Measurements from ENCODE around the gene PYURF.

PYURF gene

DNA sequence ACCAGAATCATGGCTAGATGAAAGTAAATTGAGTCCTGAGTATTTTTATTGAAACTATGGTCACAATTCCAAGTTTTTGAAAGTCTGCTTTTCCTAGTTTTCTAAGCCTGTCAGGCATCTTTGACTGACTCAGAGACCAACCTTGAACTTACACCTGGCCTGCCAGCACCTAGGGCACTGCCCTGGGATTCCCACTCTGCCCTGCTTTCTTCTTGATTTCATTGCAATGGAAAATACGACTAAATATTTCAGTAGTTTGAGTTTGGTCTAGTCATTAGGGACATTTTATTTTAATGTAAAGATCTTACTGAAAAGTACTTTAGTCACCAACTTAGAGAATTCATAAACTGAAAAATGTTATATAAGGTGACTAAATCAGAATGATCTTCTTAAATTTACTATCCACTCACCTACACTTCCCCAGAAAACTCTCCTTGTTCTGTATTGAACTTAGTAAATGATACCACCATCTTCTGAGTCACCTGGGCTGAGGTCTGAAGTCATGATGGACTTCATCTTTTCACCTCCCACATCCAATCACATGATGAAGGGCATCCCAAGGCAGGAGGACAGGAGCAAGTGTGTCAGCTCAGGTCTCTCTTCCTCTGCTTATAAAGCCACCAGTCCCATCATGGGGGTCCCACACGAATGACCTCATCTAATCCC is 11.6 kb upstream of the PYURF start:
- no peak overlapping the region for H3K4me3 ChIP-seq (ENCODE audit: control insufficient read depth, low read depth, low read length)
- TF ChIP-seq, protein P1, sequence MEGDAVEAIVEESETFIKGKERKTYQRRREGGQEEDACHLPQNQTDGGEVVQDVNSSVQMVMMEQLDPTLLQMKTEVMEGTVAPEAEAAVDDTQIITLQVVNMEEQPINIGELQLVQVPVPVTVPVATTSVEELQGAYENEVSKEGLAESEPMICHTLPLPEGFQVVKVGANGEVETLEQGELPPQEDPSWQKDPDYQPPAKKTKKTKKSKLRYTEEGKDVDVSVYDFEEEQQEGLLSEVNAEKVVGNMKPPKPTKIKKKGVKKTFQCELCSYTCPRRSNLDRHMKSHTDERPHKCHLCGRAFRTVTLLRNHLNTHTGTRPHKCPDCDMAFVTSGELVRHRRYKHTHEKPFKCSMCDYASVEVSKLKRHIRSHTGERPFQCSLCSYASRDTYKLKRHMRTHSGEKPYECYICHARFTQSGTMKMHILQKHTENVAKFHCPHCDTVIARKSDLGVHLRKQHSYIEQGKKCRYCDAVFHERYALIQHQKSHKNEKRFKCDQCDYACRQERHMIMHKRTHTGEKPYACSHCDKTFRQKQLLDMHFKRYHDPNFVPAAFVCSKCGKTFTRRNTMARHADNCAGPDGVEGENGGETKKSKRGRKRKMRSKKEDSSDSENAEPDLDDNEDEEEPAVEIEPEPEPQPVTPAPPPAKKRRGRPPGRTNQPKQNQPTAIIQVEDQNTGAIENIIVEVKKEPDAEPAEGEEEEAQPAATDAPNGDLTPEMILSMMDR (IDR thresholded peaks at IDR 0.05; ENCODE audit: control insufficient read depth, insufficient read depth, low read depth, low read length, missing control alignments) = no peak
- DNase-seq (ENCODE audit: low read depth) = no peak

DNA sequence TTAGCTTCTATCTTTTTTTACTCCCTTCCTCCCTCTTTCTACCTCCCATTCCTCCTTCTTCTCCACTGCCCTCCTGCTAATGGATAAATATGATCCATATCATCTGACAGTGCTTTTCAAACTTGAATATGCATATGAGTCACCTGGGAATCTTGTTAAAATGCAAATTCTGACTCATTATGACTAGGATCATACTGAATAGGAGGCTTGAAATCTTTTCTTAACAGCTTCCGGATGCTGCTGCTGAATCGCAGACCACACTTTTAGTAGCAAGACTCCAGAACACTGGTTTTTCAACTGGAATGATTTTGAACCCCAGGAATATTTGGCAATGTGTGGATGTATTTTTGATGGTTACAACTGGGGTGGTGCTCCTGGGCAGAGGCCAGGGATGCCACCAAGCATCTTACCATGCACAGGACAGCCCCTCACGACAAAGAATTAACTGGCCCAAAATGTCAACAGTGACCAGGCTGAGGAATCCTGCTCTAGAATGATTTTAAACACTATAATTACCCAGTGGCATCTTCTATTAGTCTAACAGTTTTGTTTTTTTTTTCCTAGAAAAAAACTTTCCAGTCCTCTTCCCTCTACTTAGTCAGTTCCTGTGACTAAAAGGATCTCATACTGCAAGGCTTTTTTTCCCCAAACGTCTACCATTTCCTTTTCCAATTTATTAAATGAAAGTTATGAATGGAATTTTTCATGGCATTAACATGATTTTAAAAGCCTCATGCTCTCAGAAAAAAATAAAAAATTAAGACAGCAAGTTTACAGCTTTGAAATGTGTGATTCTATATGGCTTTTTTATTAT is 10.6 kb upstream of the PYURF start:
- peak; percentile 74 for DNase-seq (ENCODE audit: low read depth)
- TF ChIP-seq, protein P1 (IDR thresholded peaks at IDR 0.05; ENCODE audit: control insufficient read depth, insufficient read depth, low read depth, low read length, missing control alignments) = no peak
- H3K4me3 ChIP-seq (ENCODE audit: control insufficient read depth, low read depth, low read length) = no peak overlapping the region; the same call in 1 of the 2 replicates

DNA sequence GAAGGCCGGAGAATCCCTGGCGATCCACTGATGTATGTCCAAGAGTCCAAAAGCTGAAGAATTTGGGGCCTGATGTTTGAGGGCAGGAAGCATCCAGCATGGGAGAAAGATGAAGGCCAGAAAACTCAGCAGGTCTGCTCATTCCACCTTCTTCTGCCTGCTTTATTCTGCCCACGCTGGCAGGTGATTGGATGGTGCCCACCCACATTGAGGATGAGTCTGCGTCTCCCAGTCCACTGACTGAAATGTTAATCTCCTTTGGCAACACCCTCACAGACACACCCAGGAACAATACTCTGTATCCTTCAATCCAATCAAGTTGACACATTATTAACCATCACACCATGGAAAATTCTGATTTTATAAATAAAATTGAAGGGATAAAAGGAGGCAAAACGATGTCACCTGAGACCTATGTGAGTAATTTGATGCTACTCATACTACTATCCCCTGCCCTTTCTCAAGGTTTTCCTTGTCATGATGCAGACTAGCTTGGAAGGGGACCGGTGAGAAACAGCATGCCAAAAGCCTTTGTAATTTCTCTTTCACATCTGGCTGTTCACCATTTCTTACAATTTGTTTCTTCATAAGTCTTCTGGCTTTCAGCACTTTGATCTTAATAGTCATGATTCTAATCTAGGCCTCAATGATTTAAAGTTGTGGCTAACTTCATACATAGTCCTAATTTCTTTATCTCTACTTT is 9.7 kb upstream of the PYURF start:
- DNase-seq (ENCODE audit: low read depth) = peak; percentile 39
- no peak overlapping the region for H3K4me3 ChIP-seq (ENCODE audit: control insufficient read depth, low read depth, low read length)
- TF ChIP-seq, protein P1 (IDR thresholded peaks at IDR 0.05; ENCODE audit: control insufficient read depth, insufficient read depth, low read depth, low read length, missing control alignments) = no peak

DNA sequence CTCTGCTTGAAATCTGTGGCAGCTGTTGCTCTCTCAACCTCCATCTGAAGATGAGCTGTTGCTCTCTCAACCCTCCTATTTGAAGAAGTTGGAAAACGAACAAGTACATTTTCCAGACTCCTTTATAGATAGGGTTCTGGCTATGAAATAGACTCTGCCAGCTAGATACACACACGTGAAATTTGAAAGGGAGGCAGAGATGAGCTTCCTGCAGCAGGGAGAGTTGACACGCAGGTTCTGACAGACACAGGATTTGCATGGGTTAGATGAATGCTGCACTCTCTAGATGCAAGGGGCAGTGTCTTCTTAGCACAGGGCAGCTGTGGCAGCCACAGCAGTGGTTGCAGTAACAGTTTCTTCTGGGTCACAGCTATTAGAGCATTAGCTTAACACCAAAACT is 8.0 kb upstream of the PYURF start:
- DNase-seq (ENCODE audit: low read depth) = no peak
- no peak overlapping the region for H3K4me3 ChIP-seq (ENCODE audit: control insufficient read depth, low read depth, low read length)
- TF ChIP-seq, protein P1 (IDR thresholded peaks at IDR 0.05; ENCODE audit: control insufficient read depth, insufficient read depth, low read depth, low read length, missing control alignments) = no peak

DNA sequence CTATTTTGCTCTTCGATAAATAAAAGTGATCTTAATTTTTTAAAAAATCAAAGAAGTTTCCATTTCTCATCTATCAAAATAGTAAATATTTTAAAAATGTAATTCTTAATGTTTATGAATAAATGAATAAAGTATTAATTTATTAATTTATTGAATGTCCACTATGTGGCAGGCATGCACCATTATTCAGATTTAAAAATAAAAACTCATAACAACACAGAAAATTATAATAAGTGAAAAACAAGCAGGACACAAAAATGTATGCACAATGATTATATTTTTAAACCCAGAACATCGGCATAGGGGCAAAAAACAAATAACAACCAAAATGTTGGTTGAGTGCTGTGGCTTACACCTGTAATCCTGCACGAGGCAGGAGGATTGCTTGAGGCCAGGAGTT is 5.3 kb upstream of the PYURF start:
- DNase-seq (ENCODE audit: low read depth) = no peak
- TF ChIP-seq, protein P1 (IDR thresholded peaks at IDR 0.05; ENCODE audit: control insufficient read depth, insufficient read depth, low read depth, low read length, missing control alignments) = no peak
- no peak overlapping the region for H3K4me3 ChIP-seq (ENCODE audit: control insufficient read depth, low read depth, low read length)

DNA sequence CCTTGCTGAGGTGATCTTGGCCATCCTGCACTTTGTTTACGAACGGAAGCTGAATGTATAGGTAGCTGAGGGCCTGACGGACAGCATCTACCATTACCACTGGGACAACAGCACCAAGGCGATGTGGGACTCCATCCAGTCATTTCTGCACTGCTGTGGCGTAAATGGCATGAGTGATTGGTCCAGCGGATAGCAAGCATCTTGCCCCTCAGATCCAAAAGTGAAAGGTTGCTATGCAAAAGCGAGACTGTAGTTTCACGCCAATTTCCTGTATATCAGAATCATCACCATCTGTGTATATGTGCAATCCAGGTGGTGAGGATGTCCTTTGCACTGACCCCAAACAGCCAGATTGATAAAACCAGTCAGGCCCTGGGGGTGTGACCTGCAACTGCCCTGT is 4.2 kb upstream of the PYURF start:
- DNase-seq (ENCODE audit: low read depth) = no peak
- no peak overlapping the region for H3K4me3 ChIP-seq (ENCODE audit: control insufficient read depth, low read depth, low read length)
- TF ChIP-seq, protein P1 (IDR thresholded peaks at IDR 0.05; ENCODE audit: control insufficient read depth, insufficient read depth, low read depth, low read length, missing control alignments) = no peak

All from AG09309 (cell line).